ENCODE data around the gene RIMS1. TPM values are rescaled to one million over a fixed set of nuclear protein-coding genes. Genes with fewer than 3 reads are reported as not detected.

RIMS1 gene
- total and polyA plus RNA-seq, 12 donors = 0.06 to 9.2 (median 1.5) TPM; not detected in 2

DNA sequence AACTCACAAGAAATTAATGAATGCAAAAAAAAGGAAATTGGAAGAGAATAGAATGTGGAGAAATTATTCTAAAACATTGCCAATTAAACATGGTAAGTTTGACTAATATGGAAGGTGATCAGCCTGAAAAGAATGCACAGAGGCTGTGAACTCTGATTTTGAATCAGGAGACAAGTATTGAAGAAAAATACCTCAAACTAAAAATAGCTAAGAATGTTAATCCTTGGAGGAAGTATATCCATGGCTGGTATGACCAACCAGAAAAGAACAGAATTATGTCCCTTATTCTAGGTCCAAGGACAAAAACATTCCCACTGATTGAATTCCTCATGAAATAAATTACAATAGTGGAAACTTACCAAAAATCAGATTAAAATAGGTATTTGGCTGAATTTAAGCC lies 7.3 kb upstream of the RIMS1 start:
- Histone ChIP-seq H3K36me3 (replicated peaks in 1 of 2) (no peaks in the 10 kb centered on the region), H3K27ac (no peak overlapping the region), H3K27me3 (no peaks in the 10 kb centered on the region), H3K4me3 (no peak overlapping the region), H3K4me1 (replicated peaks in 1 of 2) (no peaks in the 10 kb centered on the region), H3K9me3 (replicated peaks in 1 of 3) (no peaks in the 10 kb centered on the region)
- intact Hi-C loops (cut with DNase I) = no loop called here
- no peak for TF ChIP-seq POLR2A (IDR thresholded peaks at IDR 0.05)
- TF ChIP-seq, protein P1, sequence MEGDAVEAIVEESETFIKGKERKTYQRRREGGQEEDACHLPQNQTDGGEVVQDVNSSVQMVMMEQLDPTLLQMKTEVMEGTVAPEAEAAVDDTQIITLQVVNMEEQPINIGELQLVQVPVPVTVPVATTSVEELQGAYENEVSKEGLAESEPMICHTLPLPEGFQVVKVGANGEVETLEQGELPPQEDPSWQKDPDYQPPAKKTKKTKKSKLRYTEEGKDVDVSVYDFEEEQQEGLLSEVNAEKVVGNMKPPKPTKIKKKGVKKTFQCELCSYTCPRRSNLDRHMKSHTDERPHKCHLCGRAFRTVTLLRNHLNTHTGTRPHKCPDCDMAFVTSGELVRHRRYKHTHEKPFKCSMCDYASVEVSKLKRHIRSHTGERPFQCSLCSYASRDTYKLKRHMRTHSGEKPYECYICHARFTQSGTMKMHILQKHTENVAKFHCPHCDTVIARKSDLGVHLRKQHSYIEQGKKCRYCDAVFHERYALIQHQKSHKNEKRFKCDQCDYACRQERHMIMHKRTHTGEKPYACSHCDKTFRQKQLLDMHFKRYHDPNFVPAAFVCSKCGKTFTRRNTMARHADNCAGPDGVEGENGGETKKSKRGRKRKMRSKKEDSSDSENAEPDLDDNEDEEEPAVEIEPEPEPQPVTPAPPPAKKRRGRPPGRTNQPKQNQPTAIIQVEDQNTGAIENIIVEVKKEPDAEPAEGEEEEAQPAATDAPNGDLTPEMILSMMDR (IDR thresholded peaks at IDR 0.05) = no peak
- no peak for DNase-seq

DNA sequence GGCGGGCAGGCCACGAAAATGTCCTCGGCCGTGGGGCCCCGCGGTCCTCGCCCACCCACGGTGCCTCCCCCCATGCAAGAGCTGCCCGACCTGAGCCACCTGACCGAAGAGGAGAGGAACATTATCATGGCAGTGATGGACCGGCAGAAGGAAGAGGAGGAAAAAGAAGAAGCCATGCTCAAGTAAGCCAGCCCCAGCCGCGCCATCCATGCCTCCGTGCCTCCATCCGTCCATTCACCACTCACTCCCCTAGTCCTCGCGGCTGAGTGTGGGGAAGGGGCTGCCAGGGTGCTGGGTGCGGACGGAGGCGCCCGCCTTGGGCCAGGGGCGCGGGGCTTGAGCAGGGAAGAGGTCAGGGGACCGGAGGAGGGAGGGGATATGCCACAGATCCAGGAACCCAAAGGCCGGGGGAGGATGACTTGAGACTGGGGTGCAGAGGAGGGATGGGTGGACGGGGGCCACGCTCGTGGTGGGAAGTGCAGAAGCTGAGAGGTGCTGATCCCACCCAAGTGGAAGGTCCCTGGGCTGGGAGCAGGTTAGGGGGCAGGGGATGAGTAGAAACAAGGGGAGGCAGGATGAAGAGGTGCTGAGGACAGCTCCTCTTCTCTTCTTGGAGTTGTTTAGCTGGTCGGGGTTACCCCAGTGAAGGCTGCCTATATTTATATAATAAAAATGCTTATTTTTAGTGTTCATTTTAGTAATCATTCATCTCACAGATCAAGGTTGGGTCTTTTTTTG lies 825 bp downstream of the RIMS1 start:
- no peak for DNase-seq
- TF ChIP-seq, protein P1 (IDR thresholded peaks at IDR 0.05) = no peak
- TF ChIP-seq POLR2A (IDR thresholded peaks at IDR 0.05) = no peak
- WGBS, 4 donors = 3 to 5% (median 3%) methylated on average over 20 to 29 of the region's 29 CpGs
- Histone ChIP-seq H3K4me1 (replicated peaks in 1 of 2) (no peaks in the 10 kb centered on the region), H3K27me3 (peaks cover 2% of the 10 kb centered on the region), H3K27ac (peak overlapping the region in 1 of 5 donors; percentile 26), H3K4me3 (peak overlapping the region in 1 of 4 donors; percentile 49), H3K9me3 (replicated peaks in 1 of 3) (no peaks in the 10 kb centered on the region), H3K36me3 (replicated peaks in 1 of 2) (no peaks in the 10 kb centered on the region)
- intact Hi-C loops (cut with DNase I) = no loop called here

DNA sequence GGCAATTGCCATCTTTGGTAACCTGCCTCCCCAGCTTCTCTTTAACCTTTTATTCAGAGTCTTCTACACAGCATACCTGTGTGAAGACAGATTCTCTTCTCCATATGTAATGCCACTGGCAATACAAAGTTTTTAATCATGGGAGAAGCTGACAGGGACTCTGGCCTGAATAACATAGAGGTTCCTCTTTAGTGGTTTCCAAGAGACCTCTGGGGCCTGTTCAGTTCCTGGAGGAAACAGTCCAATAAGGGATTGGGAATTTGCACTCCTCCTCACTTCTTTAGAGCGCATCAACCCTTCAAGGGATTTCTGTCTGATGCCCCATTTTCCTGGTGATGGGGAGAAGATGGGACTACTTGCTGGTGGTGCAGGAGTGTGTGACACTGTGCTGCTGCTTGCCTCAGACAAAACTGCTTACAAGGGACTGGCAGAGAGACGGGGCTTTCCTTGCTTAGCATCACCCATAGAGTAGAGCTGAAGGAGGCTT lies 1.4 kb downstream of the RIMS1 start:
- H3K4me1 ChIP-seq (replicated peaks in 1 of 2) = no peaks in the 10 kb centered on the region
- peaks cover 2% of the 10 kb centered on the region for H3K27me3 ChIP-seq
- no peak overlapping the region for H3K27ac ChIP-seq
- no peak overlapping the region for H3K4me3 ChIP-seq
- intact Hi-C loops (cut with DNase I) = no loop called here
- TF ChIP-seq, protein P1 (IDR thresholded peaks at IDR 0.05) = no peak
- TF ChIP-seq POLR2A (IDR thresholded peaks at IDR 0.05) = no peak
- H3K9me3 ChIP-seq (replicated peaks in 1 of 3) = no peaks in the 10 kb centered on the region
- DNase-seq = no peak
- 60 to 86% (median 75%) methylated on average over 2 of the region's 2 CpGs for WGBS, 4 donors
- no peaks in the 10 kb centered on the region for H3K36me3 ChIP-seq (replicated peaks in 1 of 2)

- H3K4me3 ChIP-seq = no peak overlapping the region
- intact Hi-C loops (cut with DNase I) = no loop called here
- peaks cover 2% of the 10 kb centered on the region for H3K27me3 ChIP-seq
- H3K27ac ChIP-seq = no peak overlapping the region
- no peak for DNase-seq
- no peaks in the 10 kb centered on the region for H3K9me3 ChIP-seq (replicated peaks in 1 of 3)
- no peaks in the 10 kb centered on the region for H3K4me1 ChIP-seq (replicated peaks in 1 of 2)
- H3K36me3 ChIP-seq (replicated peaks in 1 of 2) = no peaks in the 10 kb centered on the region
- no peak for TF ChIP-seq POLR2A (IDR thresholded peaks at IDR 0.05)
- TF ChIP-seq, protein P1 (IDR thresholded peaks at IDR 0.05) = no peak
- 41 to 53% (median 49%) methylated on average over 7 of the region's 7 CpGs for WGBS, 4 donors
These were observed 2.5 kb downstream of the RIMS1 start for GRCh38 chr6:71888756-71889340.

Data from adrenal gland (tissue), 12 donors.